ENCODE measurements around the gene KRCC1.

DNA sequence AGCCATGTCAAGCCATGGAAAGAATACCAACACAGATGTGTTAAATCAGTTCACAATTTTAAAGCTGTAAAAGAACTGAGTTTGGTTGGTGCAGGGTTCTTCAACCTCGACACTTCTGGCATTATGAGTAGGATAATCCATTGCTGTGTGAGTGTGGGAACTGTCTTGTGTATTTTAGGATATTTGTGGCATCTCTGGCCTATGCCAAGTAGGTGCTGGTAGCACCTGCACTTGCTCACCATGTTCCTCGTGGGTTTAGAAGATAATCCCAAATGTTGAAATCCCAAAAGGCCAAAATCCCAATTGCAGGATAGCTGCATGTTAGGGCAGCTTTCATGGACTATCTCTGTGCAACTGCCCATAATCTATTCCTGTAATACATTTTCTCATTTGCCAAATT is 3.8 kb downstream of the KRCC1 start:
- TF ChIP-seq POLR2A (IDR thresholded peaks at IDR 0.05; ENCODE audit: low read depth, low read length) (no peak), POLR2AphosphoS5 (IDR thresholded peaks at IDR 0.05; ENCODE audit: low read depth, low read length) (no peak; the same call in 1 of the 2 replicates), TAF1 (IDR thresholded peaks at IDR 0.05; ENCODE audit: borderline replicate concordance, low read depth, low read length) (no peak)

All from GM12892 (cell line).